Measurements from ENCODE around the gene LIMCH1.

DNA sequence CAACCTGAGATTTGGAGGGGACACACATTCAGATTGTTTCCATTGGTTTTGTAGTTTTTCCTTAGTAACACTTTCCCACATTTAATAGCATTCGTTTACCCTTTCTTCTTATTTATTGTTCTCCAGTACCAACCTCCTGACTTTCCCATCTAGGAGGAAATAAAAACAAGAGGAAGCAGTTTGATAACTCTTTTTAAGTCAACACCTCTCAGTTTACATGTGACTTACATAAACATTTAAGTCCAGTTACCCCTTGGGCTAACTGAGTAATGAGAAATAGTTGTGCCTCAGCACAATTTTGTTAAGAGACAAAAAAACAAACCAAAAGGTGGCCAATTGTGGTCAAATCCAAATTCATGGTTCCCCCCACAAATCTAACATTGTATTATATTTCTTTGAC, 175.8 kb downstream of the LIMCH1 start:
- TF ChIP-seq CTCF (IDR thresholded peaks at IDR 0.05; ENCODE audit: low read depth, low read length, poor library complexity, severe bottlenecking), result no peak
- no peak for TF ChIP-seq EZH2phosphoT487 (IDR thresholded peaks at IDR 0.05; ENCODE audit: borderline replicate concordance, low read length)

Data from DOHH2 (cell line).